SK-N-MC (cell line): ENCODE data around the gene BRIP1.

Experiments
- EZH2 ChIP-seq: fragments of 200-600 bp; sonication (generic); IDR thresholded peaks from one replicate; pipeline ENCODE4 v1.6.1; 2017; ENCODE audit warnings: antibody characterized with exemption
- POLR2AphosphoS5 ChIP-seq: IDR thresholded peaks from 2 replicates; pipeline ENCODE4 v1.6.1; 2012; ENCODE audit warnings: mild to moderate bottlenecking, low read depth, low read length, borderline replicate concordance

DNA sequence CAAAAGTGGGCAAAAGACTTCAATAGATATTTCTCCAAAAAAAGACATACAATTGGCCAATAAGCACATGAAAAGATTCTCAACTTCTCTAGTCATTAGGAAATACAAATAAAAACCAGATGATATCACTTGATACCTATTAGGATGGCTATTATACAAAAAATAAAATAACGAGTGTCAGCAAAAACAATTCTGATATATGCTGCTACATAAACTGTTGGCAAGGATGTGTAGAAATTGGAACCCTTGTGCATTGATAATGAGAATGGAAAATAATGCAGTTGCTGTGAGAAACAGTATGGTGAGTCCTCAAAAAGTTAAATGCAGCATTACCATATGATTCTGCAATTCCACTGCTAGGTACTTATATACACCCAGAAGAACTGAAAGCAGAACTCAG lies 80.6 kb downstream of the BRIP1 start:
- TF ChIP-seq POLR2AphosphoS5 (no peak), EZH2 (no peak)
